Panc1 (cell line): ENCODE data around the gene NSRP1.
A peak's percentile ranks its signal among the peaks of the same experiment; 100 is the strongest.

Experiments
- POLR2AphosphoS5 ChIP-seq: IDR thresholded peaks from 2 replicates; pipeline ENCODE4 v1.6.1; 2012; ENCODE audit warnings: mild to moderate bottlenecking, low read depth, low read length, moderate library complexity
- SIN3A ChIP-seq: IDR thresholded peaks from 2 replicates; pipeline ENCODE4 v1.6.1; 2012; ENCODE audit warnings: low read depth, mild to moderate bottlenecking, low read length, moderate library complexity, borderline replicate concordance; ENCODE audit not compliant: insufficient read depth
- TCF7L2 ChIP-seq: IDR thresholded peaks from 2 replicates; pipeline ENCODE4 v1.6.1; 2011; ENCODE audit warnings: mild to moderate bottlenecking, low read depth, low read length, inconsistent platforms
- TF ChIP-seq, protein P1 (sequence below): fragments of 450-650 bp; IDR thresholded peaks from 2 replicates; pipeline ENCODE4 v1.5.1; 2017; ENCODE audit warnings: mild to moderate bottlenecking
- TF ChIP-seq, protein P2 (sequence below), 2 experiments: IDR thresholded peaks; 2 replicates each; pipeline ENCODE4 v1.6.1; 2011 to 2012; ENCODE audit warnings: low read depth in 2 of 2, control low read depth in 1 of 2, low read length in 1 of 2, mild to moderate bottlenecking in 1 of 2, moderate library complexity in 1 of 2; ENCODE audit not compliant: insufficient read depth in 1 of 2

DNA sequence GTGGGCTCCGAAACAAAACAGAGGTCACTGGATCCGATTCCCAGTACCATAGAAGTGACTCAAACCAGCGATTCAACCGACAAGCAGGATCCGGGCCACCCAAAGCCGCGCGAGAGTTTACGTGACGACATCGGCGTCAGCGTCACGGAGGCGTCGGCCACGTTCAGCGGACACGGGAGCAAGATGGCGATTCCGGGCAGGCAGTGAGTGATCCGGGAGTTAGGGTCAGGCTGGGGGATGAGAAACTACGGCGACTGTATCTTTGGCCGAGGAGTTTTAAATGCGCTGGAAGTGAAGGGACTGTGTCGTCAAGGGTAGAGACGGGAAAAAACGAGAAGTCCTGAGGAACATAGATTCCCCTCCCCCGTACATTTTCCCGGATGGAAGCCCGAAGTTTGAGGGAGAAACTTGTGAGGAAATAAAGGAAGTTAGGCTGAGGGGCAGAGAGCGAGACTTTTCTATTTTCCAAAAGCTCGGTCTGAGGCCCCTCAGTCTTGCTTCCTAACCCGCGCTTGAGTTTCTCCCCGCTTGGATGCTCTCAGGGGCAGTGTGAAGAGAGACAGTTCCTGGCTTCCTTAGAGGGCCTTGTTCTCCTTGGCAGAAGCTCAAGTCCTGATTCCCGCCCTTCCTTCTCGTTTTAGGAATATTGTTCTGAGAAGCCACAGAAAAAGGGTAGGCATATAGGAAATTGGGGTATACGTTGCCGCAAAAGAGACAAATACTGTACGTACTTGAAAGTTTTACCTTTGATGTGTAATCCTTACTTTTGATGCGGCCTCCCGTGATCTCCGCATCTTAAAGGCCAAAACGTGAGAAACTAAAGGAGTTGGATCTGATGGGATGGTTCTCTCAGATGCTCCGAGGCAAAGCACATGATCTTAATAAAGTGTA, at the start of gene NSRP1:
- TF ChIP-seq, protein P1, sequence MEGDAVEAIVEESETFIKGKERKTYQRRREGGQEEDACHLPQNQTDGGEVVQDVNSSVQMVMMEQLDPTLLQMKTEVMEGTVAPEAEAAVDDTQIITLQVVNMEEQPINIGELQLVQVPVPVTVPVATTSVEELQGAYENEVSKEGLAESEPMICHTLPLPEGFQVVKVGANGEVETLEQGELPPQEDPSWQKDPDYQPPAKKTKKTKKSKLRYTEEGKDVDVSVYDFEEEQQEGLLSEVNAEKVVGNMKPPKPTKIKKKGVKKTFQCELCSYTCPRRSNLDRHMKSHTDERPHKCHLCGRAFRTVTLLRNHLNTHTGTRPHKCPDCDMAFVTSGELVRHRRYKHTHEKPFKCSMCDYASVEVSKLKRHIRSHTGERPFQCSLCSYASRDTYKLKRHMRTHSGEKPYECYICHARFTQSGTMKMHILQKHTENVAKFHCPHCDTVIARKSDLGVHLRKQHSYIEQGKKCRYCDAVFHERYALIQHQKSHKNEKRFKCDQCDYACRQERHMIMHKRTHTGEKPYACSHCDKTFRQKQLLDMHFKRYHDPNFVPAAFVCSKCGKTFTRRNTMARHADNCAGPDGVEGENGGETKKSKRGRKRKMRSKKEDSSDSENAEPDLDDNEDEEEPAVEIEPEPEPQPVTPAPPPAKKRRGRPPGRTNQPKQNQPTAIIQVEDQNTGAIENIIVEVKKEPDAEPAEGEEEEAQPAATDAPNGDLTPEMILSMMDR, result no peak
- peak; percentile 99 for TF ChIP-seq POLR2AphosphoS5
- TF ChIP-seq SIN3A, result peak; percentile 77
- peak; percentile 66; the same call in 1 of the 2 replicates for TF ChIP-seq TCF7L2
- TF ChIP-seq, protein P2, sequence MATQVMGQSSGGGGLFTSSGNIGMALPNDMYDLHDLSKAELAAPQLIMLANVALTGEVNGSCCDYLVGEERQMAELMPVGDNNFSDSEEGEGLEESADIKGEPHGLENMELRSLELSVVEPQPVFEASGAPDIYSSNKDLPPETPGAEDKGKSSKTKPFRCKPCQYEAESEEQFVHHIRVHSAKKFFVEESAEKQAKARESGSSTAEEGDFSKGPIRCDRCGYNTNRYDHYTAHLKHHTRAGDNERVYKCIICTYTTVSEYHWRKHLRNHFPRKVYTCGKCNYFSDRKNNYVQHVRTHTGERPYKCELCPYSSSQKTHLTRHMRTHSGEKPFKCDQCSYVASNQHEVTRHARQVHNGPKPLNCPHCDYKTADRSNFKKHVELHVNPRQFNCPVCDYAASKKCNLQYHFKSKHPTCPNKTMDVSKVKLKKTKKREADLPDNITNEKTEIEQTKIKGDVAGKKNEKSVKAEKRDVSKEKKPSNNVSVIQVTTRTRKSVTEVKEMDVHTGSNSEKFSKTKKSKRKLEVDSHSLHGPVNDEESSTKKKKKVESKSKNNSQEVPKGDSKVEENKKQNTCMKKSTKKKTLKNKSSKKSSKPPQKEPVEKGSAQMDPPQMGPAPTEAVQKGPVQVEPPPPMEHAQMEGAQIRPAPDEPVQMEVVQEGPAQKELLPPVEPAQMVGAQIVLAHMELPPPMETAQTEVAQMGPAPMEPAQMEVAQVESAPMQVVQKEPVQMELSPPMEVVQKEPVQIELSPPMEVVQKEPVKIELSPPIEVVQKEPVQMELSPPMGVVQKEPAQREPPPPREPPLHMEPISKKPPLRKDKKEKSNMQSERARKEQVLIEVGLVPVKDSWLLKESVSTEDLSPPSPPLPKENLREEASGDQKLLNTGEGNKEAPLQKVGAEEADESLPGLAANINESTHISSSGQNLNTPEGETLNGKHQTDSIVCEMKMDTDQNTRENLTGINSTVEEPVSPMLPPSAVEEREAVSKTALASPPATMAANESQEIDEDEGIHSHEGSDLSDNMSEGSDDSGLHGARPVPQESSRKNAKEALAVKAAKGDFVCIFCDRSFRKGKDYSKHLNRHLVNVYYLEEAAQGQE (IDR thresholded peaks at IDR 0.05; ENCODE audit: insufficient read depth in 1 of 2, low read depth in 2 of 2, low read length in 1 of 2), result peak; percentile 31 to 71; a peak in 2 of 4 replicates
